HG02623 (cell line): ENCODE measurements around the gene PAFAH1B1.

Experiments used
- ATAC-seq: cut with Tn5 transposase; IDR thresholded peaks from one replicate; pipeline ENCODE4 v1.9.1; 2021; ENCODE audit warnings: moderate library complexity; ENCODE audit not compliant: unreplicated experiment

PAFAH1B1 gene

GRCh38 chr17:2712300-2713043 is 119.0 kb downstream of the PAFAH1B1 start:
- no peak for ATAC-seq

- ATAC-seq: no peak
Observed at GRCh38 chr17:2713881-2714280, 120.4 kb downstream of the PAFAH1B1 start.

GRCh38 chr17:2716649-2717048 is 123.2 kb downstream of the PAFAH1B1 start:
- no peak for ATAC-seq

- ATAC-seq: no peak
Observed at GRCh38 chr17:2718150-2718938, 124.9 kb downstream of the PAFAH1B1 start.

GRCh38 chr17:2719861-2720260 is 126.4 kb downstream of the PAFAH1B1 start:
- no peak for ATAC-seq

GRCh38 chr17:2721603-2722002 is 128.1 kb downstream of the PAFAH1B1 start:
- no peak for ATAC-seq

- ATAC-seq: no peak
Observed at GRCh38 chr17:2722611-2723010, 129.2 kb downstream of the PAFAH1B1 start.

- no peak for ATAC-seq
Observed at GRCh38 chr17:2723505-2723996, 130.1 kb downstream of the PAFAH1B1 start.

- no peak for ATAC-seq
Observed at GRCh38 chr17:2723997-2724783, 130.7 kb downstream of the PAFAH1B1 start.

GRCh38 chr17:2724784-2725164 is 131.3 kb downstream of the PAFAH1B1 start:
- ATAC-seq: no peak

- no peak for ATAC-seq
Observed at GRCh38 chr17:2730764-2731353, 137.4 kb downstream of the PAFAH1B1 start.

GRCh38 chr17:2731807-2732206 is 138.4 kb downstream of the PAFAH1B1 start:
- ATAC-seq: no peak

GRCh38 chr17:2734939-2735338 is 141.5 kb downstream of the PAFAH1B1 start:
- no peak for ATAC-seq
